GM12878 (cell line): ENCODE measurements around the gene LBHD1. TPM values are rescaled to one million over a fixed set of nuclear protein-coding genes. Genes with fewer than 3 reads are reported as not detected.

Experiments used
- ATF7 ChIP-seq: fragments of 450-650 bp; IDR thresholded peaks from 2 replicates; pipeline ENCODE4 v1.6.1; 2016; ENCODE audit warnings: low read depth, mild to moderate bottlenecking
- BACH1 ChIP-seq: fragments of 450-650 bp; IDR thresholded peaks from 2 replicates; pipeline ENCODE4 v1.6.1; 2017; ENCODE audit warnings: mild to moderate bottlenecking, borderline replicate concordance
- CREB1 ChIP-seq: IDR thresholded peaks from 2 replicates; pipeline ENCODE4 v1.6.1; 2012; ENCODE audit warnings: low read depth, mild to moderate bottlenecking, inconsistent platforms
- CREM ChIP-seq: IDR thresholded peaks from 2 replicates; pipeline ENCODE4 v1.6.1; 2014; ENCODE audit warnings: antibody characterized with exemption, low read depth
- EP300 ChIP-seq, 2 experiments: fragments of 150-350 bp in 1 of 2; IDR thresholded peaks; 2 replicates each; pipeline ENCODE4 v1.6.1; 2011 to 2012; ENCODE audit warnings: low read depth in 2 of 2, low read length in 2 of 2, borderline replicate concordance in 1 of 2, improper control_type of control experiment in 1 of 2, inconsistent platforms in 1 of 2; ENCODE audit not compliant: control insufficient read depth in 1 of 2
- HDAC6 ChIP-seq: fragments of 200-600 bp; sonication (generic); IDR thresholded peaks from one replicate; pipeline ENCODE4 v1.8.0; 2017; ENCODE audit warnings: antibody characterized with exemption; ENCODE audit not compliant: unreplicated experiment
- IKZF2 ChIP-seq, 2 experiments: fragments of 450-650 bp; IDR thresholded peaks; 2 replicates each; pipeline ENCODE4 v1.6.1; 2017; ENCODE audit warnings: mild to moderate bottlenecking in 2 of 2, moderate library complexity in 2 of 2
- MYC ChIP-seq: IDR thresholded peaks from 2 replicates; pipeline ENCODE4 v1.6.1; 2011; ENCODE audit warnings: mild to moderate bottlenecking, low read length, moderate library complexity, inconsistent platforms; ENCODE audit not compliant: insufficient read depth, insufficient replicate concordance, insufficient read length, severe bottlenecking
- NFXL1 ChIP-seq: fragments of 450-650 bp; IDR thresholded peaks from 2 replicates; pipeline ENCODE4 v1.6.1; 2017; ENCODE audit warnings: antibody characterized with exemption, mild to moderate bottlenecking, borderline replicate concordance
- NR2F1 ChIP-seq: fragments of 450-650 bp; conservative IDR thresholded peaks from 2 replicates; pipeline ENCODE4 v1.6.1; 2017; ENCODE audit warnings: mild to moderate bottlenecking
- POLR2A ChIP-seq: IDR thresholded peaks from 2 replicates; pipeline ENCODE4 v1.6.1; 2011; ENCODE audit warnings: low read depth, mild to moderate bottlenecking, low read length
- POU2F2 ChIP-seq: IDR thresholded peaks from 3 replicates; pipeline ENCODE4 v1.6.1; 2011; ENCODE audit warnings: low read depth, mild to moderate bottlenecking, low read length, borderline replicate concordance
- RCOR1 ChIP-seq: conservative IDR thresholded peaks from 2 replicates; pipeline ENCODE4 v1.6.1; 2012; ENCODE audit warnings: low read depth, low read length, improper control_type of control experiment
- SIX5 ChIP-seq: IDR thresholded peaks from 2 replicates; pipeline ENCODE4 v1.6.1; 2011; ENCODE audit warnings: mild to moderate bottlenecking, low read depth, low read length, moderate library complexity; ENCODE audit not compliant: severe bottlenecking
- STAT3 ChIP-seq: IDR thresholded peaks from 2 replicates; pipeline ENCODE4 v1.6.1; 2011; ENCODE audit warnings: low read depth, low read length, improper control_type of control experiment
- USF1 ChIP-seq: IDR thresholded peaks from 2 replicates; pipeline ENCODE4 v1.6.1; 2011; ENCODE audit warnings: borderline replicate concordance, low read depth, mild to moderate bottlenecking, moderate library complexity, mixed read lengths, low read length; ENCODE audit not compliant: insufficient read depth; ENCODE audit errors: extremely low read length
- WRNIP1 ChIP-seq: IDR thresholded peaks from 2 replicates; pipeline ENCODE4 v1.6.1; 2011; ENCODE audit warnings: low read depth, low read length, improper control_type of control experiment, borderline replicate concordance
- YBX1 ChIP-seq: fragments of 450-650 bp; IDR thresholded peaks from 2 replicates; pipeline ENCODE4 v1.6.1; 2016; ENCODE audit warnings: antibody characterized with exemption
- ZBED1 ChIP-seq: IDR thresholded peaks from 2 replicates; pipeline ENCODE4 v1.6.1; 2016; ENCODE audit warnings: borderline replicate concordance
- ZBTB33 ChIP-seq: fragments of 450-650 bp; IDR thresholded peaks from 2 replicates; pipeline ENCODE4 v1.6.1; 2017; ENCODE audit warnings: mild to moderate bottlenecking
- polyA plus RNA-seq, 11 experiments: library from polyadenylated mRNA; depleted of rRNA in 4 of 11; unstranded in 6 of 11; stranded (reverse) in 5 of 11; fragments of >200 nt; fragmentation: Nextera tagmentation in 4 of 11; fragmentation: Illumina TruSeq in 1 of 11; extraction: Ambion mirVana in 4 of 11; extraction: Trizol in 1 of 11; gene quantifications; 1 replicate in 1 of 11; 2 replicates in 10 of 11; pipeline versions ENCODE4 v1.2.1 to v1.2.3, GENCODE V29; 2011 to 2016; ENCODE audit warnings: inconsistent platforms in 2 of 11, missing spikeins in 2 of 11, low read depth in 1 of 11
- total RNA-seq, 4 experiments: library from RNA; depleted of rRNA in 3 of 4; stranded (reverse); fragments of >200 nt in 3 of 4; fragmentation: Illumina TruSeq in 1 of 4; extraction: Trizol in 1 of 4; gene quantifications; 2 replicates each; pipeline versions ENCODE4 v1.2.1 to v1.2.3, GENCODE V29; 2013 to 2021

LBHD1 gene
- total and polyA plus RNA-seq, 10 of the 15 experiments (the other 5 are each of a cell fraction or from before 2014, with no cell fraction given) = 0.79 to 12.0 (median 7.6) TPM

- TF ChIP-seq POLR2A (peak; percentile 31; the same call in 1 of the 2 replicates), SIX5 (no peak), WRNIP1 (0 out of 2 replicates have a peak, but pooled peaks have one; percentile 21), ZBTB33 (no peak), ATF7 (no peak), RCOR1 (no peak), USF1 (no peak), YBX1 (no peak), MYC (no peak), CREM (no peak), NFXL1 (no peak), ZBED1 (peak; percentile 19), CREB1 (0 out of 2 replicates have a peak, but pooled peaks have one; percentile 15), IKZF2 (IDR thresholded peaks at IDR 0.05) (no peak), NR2F1 (no peak), STAT3 (no peak), BACH1 (no peak), HDAC6 (no peak), POU2F2 (no peak), EP300 (IDR thresholded peaks at IDR 0.05; ENCODE audit: borderline replicate concordance in 1 of 2, control insufficient read depth in 1 of 2, low read depth in 2 of 2, low read length in 2 of 2) (no peak)
Measured at GRCh38 chr11:62666259-62666926, 5.7 kb downstream of the LBHD1 start (continued).
